Prostate gland (tissue), 2 donors: ENCODE measurements around the gene ABCB1. TPM values are rescaled to one million over a fixed set of nuclear protein-coding genes. Genes with fewer than 3 reads are reported as not detected.

Experiments used
- DNase-seq: peaks from one replicate; pipeline ENCODE4 v3.0.0-alpha.2; 2019; ENCODE audit warnings: low spot score
- H3K27ac ChIP-seq, 2 donors: fragments of 200-600 bp; sonication (generic); 2 replicates each; pipeline ENCODE4 v1.5.1; 2017 to 2019
- H3K27me3 ChIP-seq: fragments of 200-600 bp; sonication (generic); replicated peaks from 2 replicates; pipeline ENCODE4 v1.5.1; 2019; ENCODE audit not compliant: insufficient read depth
- H3K36me3 ChIP-seq, 2 donors: fragments of 200-600 bp; sonication (generic); 1 replicate in 1 of 2; 2 replicates in 1 of 2; pipeline versions ENCODE4 v1.5.1 to v1.8.1; 2017 to 2019
- H3K4me1 ChIP-seq: fragments of 200-600 bp; sonication (generic); replicated peaks from 2 replicates; pipeline ENCODE4 v1.5.1; 2019
- H3K4me3 ChIP-seq, 2 donors: fragments of 200-600 bp; sonication (generic); 2 replicates each; pipeline ENCODE4 v1.5.1; 2017 to 2019
- H3K9me3 ChIP-seq: fragments of 200-600 bp; sonication (generic); 2 replicates; pipeline ENCODE4 v1.5.1; 2017
- CTCF ChIP-seq, 4 experiments: fragments of 200-600 bp in 2 of 4; fragments of 450-650 bp in 2 of 4; sonication (generic) in 2 of 4; IDR thresholded peaks; 1 replicate in 3 of 4; 2 replicates in 1 of 4; pipeline ENCODE4 v1.5.1; 2016 to 2019; ENCODE audit warnings: antibody characterized with exemption in 4 of 4, mild to moderate bottlenecking in 2 of 4, moderate library complexity in 2 of 4
- POLR2A ChIP-seq: fragments of 450-650 bp; IDR thresholded peaks from one replicate; pipeline ENCODE4 v1.6.1; 2016; ENCODE audit warnings: antibody characterized with exemption, mild to moderate bottlenecking
- POLR2AphosphoS5 ChIP-seq: sonication (generic); formaldehyde crosslinking; IDR thresholded peaks from one replicate; pipeline ENCODE4 v1.6.1; 2017; ENCODE audit warnings: antibody characterized with exemption
- WGBS: methylation state at CpG from one replicate; pipeline ENCODE4 v1.1.5; 2018; 5-methylcytosine and 5-hydroxymethylcytosine counted together
- intact Hi-C: fragments of 100-400 bp; cut with DNase I; formaldehyde crosslinking; loops from one replicate; pipeline ENCODE4 v1.14.2; 2022
- total RNA-seq, 2 donors: library from RNA; depleted of rRNA; stranded (reverse); fragments of >200 nt; gene quantifications; one replicate each; pipeline ENCODE4 v1.1.0, GENCODE V29; 2016

ABCB1 gene
- total RNA-seq, 2 donors from 2014 or later, result 9.2 to 10.2 TPM

GRCh38 chr7:87628780-87629569 lies 28.3 kb upstream of the ABCB1 start:
- DNase-seq, result peak; percentile 9

GRCh38 chr7:87627634-87627994 lies 26.9 kb upstream of the ABCB1 start:
- no peaks in the 10 kb centered on the region for H3K27me3 ChIP-seq
- H3K36me3 ChIP-seq, result no peaks in the 10 kb centered on the region
- intact Hi-C loops, result no loop called here
- H3K27ac ChIP-seq, result no peak overlapping the region
- no peaks in the 10 kb centered on the region for H3K9me3 ChIP-seq
- TF ChIP-seq POLR2A (no peak), CTCF (IDR thresholded peaks at IDR 0.05) (no peak), POLR2AphosphoS5 (no peak)
- H3K4me3 ChIP-seq, result peak overlapping the region; percentile 46 to 51
- H3K4me1 ChIP-seq, result no peaks in the 10 kb centered on the region
- WGBS, result 3% methylated on average over 24 of the region's 30 CpGs
- DNase-seq, result no peak

More at GRCh38 chr7:87628780-87629569, 28.3 kb upstream of the ABCB1 start:
- peak overlapping the region; percentile 1 to 24 for H3K27ac ChIP-seq
- H3K36me3 ChIP-seq, result no peaks in the 10 kb centered on the region
- TF ChIP-seq POLR2AphosphoS5 (no peak), CTCF (IDR thresholded peaks at IDR 0.05) (no peak), POLR2A (no peak)
- 6% methylated on average over 39 of the region's 39 CpGs for WGBS
- intact Hi-C loops, result no loop called here
- H3K27me3 ChIP-seq, result no peaks in the 10 kb centered on the region
- no peaks in the 10 kb centered on the region for H3K9me3 ChIP-seq
- peak overlapping the region; percentile 46 to 51 for H3K4me3 ChIP-seq
- H3K4me1 ChIP-seq, result no peaks in the 10 kb centered on the region

GRCh38 chr7:87625101-87625500 lies 24.4 kb upstream of the ABCB1 start:
- Histone ChIP-seq H3K4me3 (no peak overlapping the region), H3K27ac (no peak overlapping the region), H3K27me3 (no peaks in the 10 kb centered on the region), H3K36me3 (no peaks in the 10 kb centered on the region), H3K4me1 (no peaks in the 10 kb centered on the region), H3K9me3 (no peaks in the 10 kb centered on the region)
- 87% methylated on average over 15 of the region's 15 CpGs for whole genome bisulfite sequencing
- TF ChIP-seq POLR2A (no peak), POLR2AphosphoS5 (no peak), CTCF (IDR thresholded peaks at IDR 0.05) (no peak)
- intact Hi-C loops, result no loop called here
- no peak for DNase-seq

- DNase-seq, result no peak
- Histone ChIP-seq H3K9me3 (no peaks in the 10 kb centered on the region), H3K36me3 (no peaks in the 10 kb centered on the region), H3K27me3 (no peaks in the 10 kb centered on the region), H3K4me1 (no peaks in the 10 kb centered on the region), H3K4me3 (no peak overlapping the region), H3K27ac (no peak overlapping the region)
- WGBS, result 76% methylated on average over 7 of the region's 7 CpGs
- intact Hi-C loops, result no loop called here
- TF ChIP-seq POLR2A (no peak), CTCF (IDR thresholded peaks at IDR 0.05) (no peak), POLR2AphosphoS5 (no peak)
Observed at GRCh38 chr7:87624628-87625027, 23.9 kb upstream of the ABCB1 start.

- intact Hi-C loops, result no loop called here
- Histone ChIP-seq H3K36me3 (no peaks in the 10 kb centered on the region), H3K4me1 (no peaks in the 10 kb centered on the region), H3K4me3 (no peak overlapping the region), H3K9me3 (no peaks in the 10 kb centered on the region), H3K27me3 (no peaks in the 10 kb centered on the region), H3K27ac (no peak overlapping the region)
- 76% methylated on average over 1 of the region's 1 CpG for whole genome bisulfite sequencing
- TF ChIP-seq CTCF (IDR thresholded peaks at IDR 0.05) (no peak), POLR2AphosphoS5 (no peak), POLR2A (no peak)
- DNase-seq, result no peak
Observed at GRCh38 chr7:87615197-87615596, 14.5 kb upstream of the ABCB1 start.
